Keratinocyte (primary cell): Measurements from ENCODE around the gene D2HGDH. TPM values are rescaled to one million over a fixed set of nuclear protein-coding genes. Genes with fewer than 3 reads are reported as not detected.

Source experiments
- DNase-seq: peaks from one replicate; pipeline ENCODE4 v3.0.0-alpha.2; 2011; ENCODE audit warnings: low read depth, missing footprints, low spot score
- FAIRE-seq: peaks from 2 replicates; lab custom pipeline; 2011; peaks lifted over from hg19 to GRCh38; lab: Jason Lieb, UNC
- H2AFZ ChIP-seq: 2 replicates; pipeline ENCODE4 v1.6.0; 2012; ENCODE audit warnings: low read length, control low read depth, inconsistent platforms; ENCODE audit not compliant: control insufficient read depth
- H3K27ac ChIP-seq: 2 replicates; pipeline ENCODE4 v1.5.1; 2011; ENCODE audit warnings: low read length; ENCODE audit not compliant: control insufficient read depth, insufficient read depth
- H3K27me3 ChIP-seq: 3 replicates; pipeline ENCODE4 v1.6.0; 2011; ENCODE audit warnings: low read length; ENCODE audit not compliant: control insufficient read depth, insufficient read depth; ENCODE audit errors: extremely low read depth
- H3K36me3 ChIP-seq, 2 experiments: 2 replicates in 1 of 2; 3 replicates in 1 of 2; pipeline ENCODE4 v1.5.1; 2011; ENCODE audit warnings: low read length in 2 of 2, mild to moderate bottlenecking in 1 of 2; ENCODE audit not compliant: control insufficient read depth in 2 of 2, insufficient read depth in 2 of 2; ENCODE audit errors: extremely low read depth in 1 of 2
- H3K4me1 ChIP-seq: 3 replicates; pipeline ENCODE4 v1.5.1; 2011; ENCODE audit warnings: low read length; ENCODE audit not compliant: control insufficient read depth, insufficient read depth; ENCODE audit errors: extremely low read depth
- H3K4me2 ChIP-seq: 3 replicates; pipeline ENCODE4 v1.6.0; 2011; ENCODE audit warnings: low read depth, low read length; ENCODE audit not compliant: control insufficient read depth, insufficient read depth; ENCODE audit errors: extremely low read depth
- H3K4me3 ChIP-seq, 3 experiments: fragments of 200-600 bp in 1 of 3; sonication (generic) in 1 of 3; 2 replicates in 2 of 3; 3 replicates in 1 of 3; pipeline ENCODE4 v1.5.1; 2011 to 2016; ENCODE audit warnings: low read length in 3 of 3, mild to moderate bottlenecking in 3 of 3, control low read depth in 2 of 3, inconsistent platforms in 1 of 3, low read depth in 1 of 3, mixed read lengths in 1 of 3, mixed run types in 1 of 3, moderate library complexity in 1 of 3; ENCODE audit not compliant: control insufficient read depth in 2 of 3, insufficient read depth in 2 of 3; ENCODE audit errors: extremely low read depth in 1 of 3
- H3K79me2 ChIP-seq: 2 replicates; pipeline ENCODE4 v1.6.0; 2012; ENCODE audit warnings: low read length; ENCODE audit not compliant: control insufficient read depth, insufficient read depth
- H3K9ac ChIP-seq: 3 replicates; pipeline ENCODE4 v1.6.0; 2011; ENCODE audit warnings: low read length; ENCODE audit not compliant: control insufficient read depth, insufficient read depth; ENCODE audit errors: extremely low read depth
- H3K9me1 ChIP-seq: 3 replicates; pipeline ENCODE4 v1.6.0; 2011; ENCODE audit warnings: low read length; ENCODE audit not compliant: control insufficient read depth, insufficient read depth; ENCODE audit errors: extremely low read depth
- H3K9me3 ChIP-seq: 2 replicates; pipeline ENCODE4 v1.5.1; 2012; ENCODE audit warnings: low read depth, low read length; ENCODE audit not compliant: control insufficient read depth
- H4K20me1 ChIP-seq: 3 replicates; pipeline ENCODE4 v1.6.0; 2011; ENCODE audit warnings: low read length; ENCODE audit not compliant: control insufficient read depth, insufficient read depth; ENCODE audit errors: extremely low read depth
- CTCF ChIP-seq, 3 experiments: IDR thresholded peaks in 1 of 3; conservative IDR thresholded peaks in 1 of 3; optimal IDR thresholded peaks in 1 of 3; 2 replicates in 2 of 3; 3 replicates in 1 of 3; pipeline versions ENCODE3 to v1.5.1; 2011; ENCODE audit warnings: low read length in 3 of 3, mild to moderate bottlenecking in 3 of 3, moderate library complexity in 2 of 3, control low read depth in 1 of 3, inconsistent platforms in 1 of 3; ENCODE audit not compliant: insufficient read depth in 2 of 3; ENCODE audit errors: extremely low read depth in 1 of 3
- EZH2 ChIP-seq: IDR thresholded peaks from one replicate; pipeline ENCODE4 v1.6.1; 2012; ENCODE audit warnings: inconsistent platforms, mild to moderate bottlenecking, low read length, moderate library complexity
- dilution Hi-C: fragments of 300-500 bp; cut with MboI; formaldehyde crosslinking; loops from one replicate; pipeline ENCODE4 v1.7.0; 2020; ENCODE audit warnings: low sequenced_read_pairs; ENCODE audit not compliant: extremely low pct_ligation_motif_present
- polyA plus RNA-seq, 5 experiments: library from polyadenylated mRNA; depleted of rRNA in 3 of 5; stranded (reverse) in 3 of 5; stranded (forward) in 1 of 5; unstranded in 1 of 5; fragments of >200 nt; gene quantifications; 1 replicate in 1 of 5; 2 replicates in 3 of 5; 3 replicates in 1 of 5; pipeline versions ENCODE4 v1.2.1 to v1.2.3, GENCODE V29; 2011 to 2012; ENCODE audit warnings: missing spikeins in 2 of 5, low read depth in 1 of 5, low replicate concordance in 1 of 5

The D2HGDH gene
- polyA plus RNA-seq, 1 donor (not counting 4 experiments of a cell fraction or from before 2014, with no cell fraction given) = 5.4 TPM

- TF ChIP-seq CTCF (optimal IDR thresholded peaks at IDR 0.05 in 1 of 3, IDR thresholded peaks at IDR 0.05 in 1 of 3, conservative IDR thresholded peaks at IDR 0.05 in 1 of 3; ENCODE audit: extremely low read depth in 1 of 3, insufficient read depth in 2 of 3, low read length in 3 of 3) (no peak), EZH2 (no peak)
- Histone ChIP-seq H3K4me2 (no peak overlapping the region), H3K36me3 (peaks cover 0 to 8% of the 10 kb centered on the region in 2 experiments), H3K9me3 (no peaks in the 10 kb centered on the region), H3K9me1 (no peaks in the 10 kb centered on the region), H3K4me1 (no peaks in the 10 kb centered on the region), H3K9ac (no peak overlapping the region), H3K27ac (no peak overlapping the region), H2AFZ (no peak overlapping the region), H4K20me1 (no peaks in the 10 kb centered on the region), H3K4me3 (no peak overlapping the region), H3K27me3 (no peaks in the 10 kb centered on the region), H3K79me2 (no peaks in the 10 kb centered on the region)
- FAIRE-seq (no peak), DNase-seq (no peak)
- dilution Hi-C loops = no loop called here
These were observed 19.6 kb downstream of the D2HGDH start for GRCh38 chr2:241754042-241754441.

- no peak overlapping the region for H3K27ac ChIP-seq
- H4K20me1 ChIP-seq = no peaks in the 10 kb centered on the region
- H3K9me1 ChIP-seq = no peaks in the 10 kb centered on the region
- no peak for FAIRE-seq
- peaks cover 0 to 7% of the 10 kb centered on the region in 2 experiments for H3K36me3 ChIP-seq
- no peak overlapping the region for H3K4me2 ChIP-seq
- no peaks in the 10 kb centered on the region for H3K9me3 ChIP-seq
- H2AFZ ChIP-seq = no peak overlapping the region
- TF ChIP-seq EZH2 (no peak), CTCF (optimal IDR thresholded peaks at IDR 0.05 in 1 of 3, IDR thresholded peaks at IDR 0.05 in 1 of 3, conservative IDR thresholded peaks at IDR 0.05 in 1 of 3; ENCODE audit: extremely low read depth in 1 of 3, insufficient read depth in 2 of 3, low read length in 3 of 3) (no peak)
- H3K79me2 ChIP-seq = no peaks in the 10 kb centered on the region
- H3K4me3 ChIP-seq = no peak overlapping the region
- dilution Hi-C loops = no loop called here
- H3K9ac ChIP-seq = no peak overlapping the region
- no peaks in the 10 kb centered on the region for H3K27me3 ChIP-seq
- no peaks in the 10 kb centered on the region for H3K4me1 ChIP-seq
- no peak for DNase-seq
These were observed 20.7 kb downstream of the D2HGDH start for GRCh38 chr2:241755166-241755565.
